IPS-18c (cell line): ENCODE results near the gene FAM20C.
"Not testable (repeated sequence)": the region's sequence is repeated elsewhere in the genome, so short reads cannot be mapped to it uniquely, and the experiment has no call there.

Experiments
- H3K4me3 ChIP-seq: 2 replicates; pipeline ENCODE4 v1.7.0; 2013; ENCODE audit warnings: low read depth, mild to moderate bottlenecking, low read length, moderate library complexity; ENCODE audit not compliant: insufficient read depth
- H3K9me3 ChIP-seq: one replicate; pipeline ENCODE4 v1.6.1; 2013; ENCODE audit warnings: mild to moderate bottlenecking, low read length, moderate library complexity; ENCODE audit not compliant: control insufficient read depth, insufficient read depth

FAM20C gene

GRCh38 chr7:167976-168791 lies 24.2 kb upstream of the FAM20C start:
- Histone ChIP-seq H3K9me3 (no peaks in the 10 kb centered on the region), H3K4me3 (no peak overlapping the region)

GRCh38 chr7:169276-170172 lies 22.8 kb upstream of the FAM20C start:
- no peak overlapping the region for H3K4me3 ChIP-seq
- H3K9me3 ChIP-seq, result no peaks in the 10 kb centered on the region

- Histone ChIP-seq H3K9me3 (no peaks in the 10 kb centered on the region), H3K4me3 (no peak overlapping the region)
Observed at GRCh38 chr7:170551-171363, 21.6 kb upstream of the FAM20C start.

- H3K9me3 ChIP-seq, result no peaks in the 10 kb centered on the region
- no peak overlapping the region for H3K4me3 ChIP-seq
Observed at GRCh38 chr7:171364-171904, 20.9 kb upstream of the FAM20C start.

GRCh38 chr7:171912-172515 lies 20.4 kb upstream of the FAM20C start:
- Histone ChIP-seq H3K9me3 (no peaks in the 10 kb centered on the region), H3K4me3 (no peak overlapping the region)

- no peaks in the 10 kb centered on the region for H3K9me3 ChIP-seq
- no peak overlapping the region for H3K4me3 ChIP-seq
Observed at GRCh38 chr7:173209-173918, 19.0 kb upstream of the FAM20C start.

GRCh38 chr7:174716-175115 lies 17.7 kb upstream of the FAM20C start:
- H3K4me3 ChIP-seq, result no peak overlapping the region

GRCh38 chr7:175955-176354 lies 16.4 kb upstream of the FAM20C start:
- Histone ChIP-seq H3K4me3 (no peak overlapping the region), H3K9me3 (no peaks in the 10 kb centered on the region)

More at GRCh38 chr7:174716-175115, 17.7 kb upstream of the FAM20C start:
- H3K9me3 ChIP-seq, result no peaks in the 10 kb centered on the region

GRCh38 chr7:176381-176780 lies 16.0 kb upstream of the FAM20C start:
- Histone ChIP-seq H3K9me3 (no peaks in the 10 kb centered on the region), H3K4me3 (no peak overlapping the region)

- H3K4me3 ChIP-seq, result no peak overlapping the region
- no peaks in the 10 kb centered on the region for H3K9me3 ChIP-seq
Observed at GRCh38 chr7:176786-177459, 15.4 kb upstream of the FAM20C start.

- Histone ChIP-seq H3K9me3 (no peaks in the 10 kb centered on the region), H3K4me3 (no peak overlapping the region)
Observed at GRCh38 chr7:178444-178843, 13.9 kb upstream of the FAM20C start.

- H3K9me3 ChIP-seq, result no peaks in the 10 kb centered on the region
- no peak overlapping the region for H3K4me3 ChIP-seq
Observed at GRCh38 chr7:179209-179681, 13.1 kb upstream of the FAM20C start.

- Histone ChIP-seq H3K4me3 (no peak overlapping the region), H3K9me3 (no peaks in the 10 kb centered on the region)
Observed at GRCh38 chr7:179948-180694, 12.2 kb upstream of the FAM20C start.

GRCh38 chr7:181738-182137 lies 10.6 kb upstream of the FAM20C start:
- Histone ChIP-seq H3K4me3 (no peak overlapping the region), H3K9me3 (no peaks in the 10 kb centered on the region)

GRCh38 chr7:182502-182901 lies 9.9 kb upstream of the FAM20C start:
- H3K4me3 ChIP-seq, H3K9me3 ChIP-seq: not testable (repeated sequence)
